B cell (primary cell): Measurements from ENCODE around the gene P2RX6. TPM values are rescaled to one million over a fixed set of nuclear protein-coding genes. Genes with fewer than 3 reads are reported as not detected.

Experiments
- ATAC-seq: fragments of 200-7000 bp; cut with Tn5 transposase; one replicate; pipeline ENCODE4 v1.10.0; 2021; ENCODE audit warnings: low read depth, mild to moderate bottlenecking, moderate number of reproducible peaks, moderate library complexity
- CTCF ChIA-PET: fragments of 350-600 bp; sonication (Branson Sonifier 250); formaldehyde crosslinking; loops from one replicate; lab custom pipeline; 2021; ENCODE audit warnings: antibody characterized with exemption, inconsistent platforms; lab: Charles Lee
- POLR2A ChIA-PET: fragments of 350-600 bp; sonication (Branson Sonifier 250); formaldehyde crosslinking; loops from one replicate; lab custom pipeline; 2021; ENCODE audit warnings: antibody characterized with exemption; lab: Charles Lee
- DNase-seq: peaks from one replicate; pipeline ENCODE4 v3.0.0; 2013
- H2AFZ ChIP-seq: 2 replicates; pipeline ENCODE4 v1.6.1; 2012; ENCODE audit warnings: mild to moderate bottlenecking, low read depth, low read length; ENCODE audit not compliant: insufficient read depth, poor library complexity, severe bottlenecking
- H3K27ac ChIP-seq, 2 donors: 1 replicate in 1 of 2; 2 replicates in 1 of 2; pipeline ENCODE4 v1.5.1; 2012 to 2013; ENCODE audit warnings: low read length in 2 of 2, mild to moderate bottlenecking in 2 of 2, moderate library complexity in 1 of 2
- H3K27me3 ChIP-seq, 4 experiments: fragments of 200-600 bp in 1 of 4; sonication (generic) in 1 of 4; replicated peaks in 1 of 4; 1 replicate in 2 of 4; 2 replicates in 2 of 4; pipeline versions ENCODE4 v1.6.1 to v1.7.0; 2013 to 2016; ENCODE audit warnings: low read length in 3 of 4, mild to moderate bottlenecking in 2 of 4, mixed read lengths in 1 of 4, moderate library complexity in 1 of 4; ENCODE audit not compliant: insufficient read depth in 4 of 4, control insufficient read depth in 3 of 4; ENCODE audit errors: control extremely low read depth in 1 of 4
- H3K36me3 ChIP-seq, 2 experiments: replicated peaks in 1 of 2; 1 replicate in 1 of 2; 2 replicates in 1 of 2; pipeline versions ENCODE4 v1.6.1 to v1.7.1; 2013; ENCODE audit warnings: low read length in 1 of 2; ENCODE audit not compliant: insufficient read depth in 2 of 2, control insufficient read depth in 1 of 2; ENCODE audit errors: control extremely low read depth in 1 of 2, extremely low read depth in 1 of 2
- H3K4me1 ChIP-seq, 2 donors: fragments of 200-600 bp in 1 of 2; sonication (generic) in 1 of 2; 1 replicate in 1 of 2; 2 replicates in 1 of 2; pipeline versions ENCODE4 v1.5.1 to v1.6.1; 2013 to 2017; ENCODE audit warnings: low read length in 2 of 2; ENCODE audit not compliant: control insufficient read depth in 2 of 2, insufficient read depth in 2 of 2
- H3K4me2 ChIP-seq: replicated peaks from 2 replicates; pipeline ENCODE3; 2012; ENCODE audit warnings: mild to moderate bottlenecking, low read depth, low read length; ENCODE audit not compliant: poor library complexity, severe bottlenecking
- H3K4me3 ChIP-seq, 5 experiments: fragments of 200-600 bp in 1 of 5; sonication (generic) in 1 of 5; 1 replicate in 3 of 5; 2 replicates in 2 of 5; pipeline versions ENCODE4 v1.5.1 to v1.7.0; 2011 to 2016; ENCODE audit warnings: low read length in 4 of 5, mild to moderate bottlenecking in 4 of 5, low read depth in 2 of 5, control low read depth in 1 of 5, moderate library complexity in 1 of 5; ENCODE audit not compliant: insufficient read depth in 1 of 5; ENCODE audit errors: control extremely low read depth in 1 of 5, extremely low read depth in 1 of 5
- H3K79me2 ChIP-seq: fragments of 200-600 bp; sonication (generic); one replicate; pipeline ENCODE4 v1.6.0; 2016; ENCODE audit warnings: low read length; ENCODE audit not compliant: control insufficient read depth, insufficient read depth
- H3K9ac ChIP-seq: fragments of 200-600 bp; sonication (generic); 2 replicates; pipeline ENCODE4 v1.6.1; 2017; ENCODE audit warnings: mild to moderate bottlenecking, low read length, moderate library complexity
- H3K9me3 ChIP-seq, 3 donors: one replicate each; pipeline versions ENCODE4 v1.6.1 to v1.7.1; 2013; ENCODE audit warnings: low read length in 2 of 3; ENCODE audit not compliant: control insufficient read depth in 2 of 3, insufficient read depth in 1 of 3; ENCODE audit errors: control extremely low read depth in 1 of 3
- H4K20me1 ChIP-seq: 2 replicates; pipeline ENCODE4 v1.6.0; 2012; ENCODE audit warnings: mild to moderate bottlenecking, low read length; ENCODE audit not compliant: insufficient read depth, control insufficient read depth, poor library complexity, severe bottlenecking
- H3K27ac Mint-ChIP-seq: one replicate; pipeline ENCODE4 v1.8.0; 2021; ENCODE audit warnings: mixed read lengths
- H3K27me3 Mint-ChIP-seq: one replicate; pipeline ENCODE4 v1.8.0; 2021; ENCODE audit warnings: mixed read lengths
- H3K4me1 Mint-ChIP-seq: one replicate; pipeline ENCODE4 v1.8.0; 2021; ENCODE audit warnings: mixed read lengths
- H3K4me3 Mint-ChIP-seq: one replicate; pipeline ENCODE4 v1.8.0; 2021; ENCODE audit warnings: mixed read lengths
- H3K9me3 Mint-ChIP-seq: one replicate; pipeline ENCODE4 v1.8.0; 2022; ENCODE audit warnings: mixed read lengths; ENCODE audit not compliant: insufficient read depth
- CTCF ChIP-seq: fragments of 200-600 bp; IDR thresholded peaks from one replicate; pipeline ENCODE4 v1.8.0; 2022; ENCODE audit warnings: antibody characterized with exemption, mild to moderate bottlenecking
- EZH2 ChIP-seq: IDR thresholded peaks from 2 replicates; pipeline ENCODE4 v1.6.1; 2012; ENCODE audit warnings: borderline replicate concordance, low read depth, mild to moderate bottlenecking, moderate library complexity, low read length; ENCODE audit not compliant: insufficient read depth, poor library complexity, severe bottlenecking
- WGBS: methylation state at CpG from one replicate; pipeline ENCODE4 v1.1.5; 2013; ENCODE audit warnings: missing lambda C conversion rate; ENCODE audit not compliant: insufficient coverage; 5-methylcytosine and 5-hydroxymethylcytosine counted together
- intact Hi-C: fragments of 100-400 bp; cut with micrococcal nuclease; formaldehyde crosslinking; loops from one replicate; pipeline ENCODE4 v1.10.0; 2022
- polyA plus RNA-seq: library from polyadenylated mRNA; depleted of rRNA; stranded (reverse); fragments of >200 nt; gene quantifications from 2 replicates; pipeline ENCODE4 v1.2.3, GENCODE V29; 2012
- total RNA-seq, 2 donors: library from RNA; stranded (reverse); fragments of 120-200 nt in 1 of 2; gene quantifications; 1 replicate in 1 of 2; 2 replicates in 1 of 2; pipeline versions ENCODE4 v1.2.3 to v1.2.4, GENCODE V29; 2013 to 2022

P2RX6 gene
- total and polyA plus RNA-seq, 2 donors (not counting 1 experiment from before 2014, with no cell fraction given), result 0.49 to 0.79 TPM

GRCh38 chr22:21031545-21032036 lies 16.6 kb downstream of the P2RX6 start:
- H3K79me2 ChIP-seq, result no peaks in the 10 kb centered on the region
- peaks cover 0 to 31% (median 10%) of the 10 kb centered on the region in 4 experiments for H3K27me3 ChIP-seq
- ChIA-PET POLR2A (no interaction called here), CTCF (no interaction called here)
- H3K9me3 ChIP-seq, result peaks cover 0 to 3% (median 0%) of the 10 kb centered on the region in 3 donors
- peak overlapping the region; percentile 48 for H3K4me2 ChIP-seq
- ATAC-seq (no peak), DNase-seq (no peak)
- Mint-ChIP-seq H3K27me3 (peaks cover 39% of the 10 kb centered on the region), H3K27ac (no peak overlapping the region), H3K9me3 (no peaks in the 10 kb centered on the region), H3K4me1 (peaks cover 1% of the 10 kb centered on the region), H3K4me3 (no peak overlapping the region)
- H2AFZ ChIP-seq, result no peak overlapping the region
- H3K27ac ChIP-seq, result no peak overlapping the region
- no peak overlapping the region for H3K9ac ChIP-seq
- H4K20me1 ChIP-seq, result no peaks in the 10 kb centered on the region
- H3K4me3 ChIP-seq, result no peak overlapping the region
- peaks cover 3 to 6% of the 10 kb centered on the region in 2 donors for H3K4me1 ChIP-seq
- TF ChIP-seq CTCF (no peak), EZH2 (no peak)
- WGBS, result 91% methylated on average over 18 of the region's 18 CpGs
- H3K36me3 ChIP-seq, result no peaks in the 10 kb centered on the region
- intact Hi-C loops, result no loop called here

- Mint-ChIP-seq H3K4me3 (no peak within 1 kb of the TSS), H3K27me3 (peaks cover 39% of the 10 kb centered on the region), H3K9me3 (no peaks in the 10 kb centered on the region), H3K4me1 (peaks cover 1% of the 10 kb centered on the region), H3K27ac (no peak within 1 kb of the TSS)
- no peak for DNase-seq
- Histone ChIP-seq H4K20me1 (no peaks in the 10 kb centered on the region), H3K27ac (no peak within 1 kb of the TSS), H3K4me3 (no peak within 1 kb of the TSS), H3K27me3 (peaks cover 0 to 31% (median 10%) of the 10 kb centered on the region in 4 experiments), H3K4me2 (peak within 1 kb of the TSS; percentile 48), H2AFZ (no peak within 1 kb of the TSS), H3K4me1 (peaks cover 3 to 6% of the 10 kb centered on the region in 2 donors), H3K79me2 (no peaks in the 10 kb centered on the region), H3K9me3 (peaks cover 0 to 3% (median 0%) of the 10 kb centered on the region in 3 donors), H3K36me3 (no peaks in the 10 kb centered on the region), H3K9ac (no peak within 1 kb of the TSS)
- intact Hi-C loops, result no loop called here
- WGBS, result 10% methylated on average over 57 of the region's 59 CpGs
- ChIA-PET POLR2A (no interaction called here), CTCF (no interaction called here)
- TF ChIP-seq CTCF (no peak), EZH2 (no peak)
- no peak for ATAC-seq
Observed at GRCh38 chr22:21032037-21032867, 17.3 kb downstream of the P2RX6 start, which contains the start of gene SLC7A4. TSS of gene SLC7A4 (minus strand) at chr22:21032561. CDS start at chr22:21031812, 749 bp downstream.
